NB4 (cell line): ENCODE measurements around the gene FBL.

ENCODE experiments used
- TF ChIP-seq, protein P1 (sequence below): IDR thresholded peaks from one replicate; pipeline ENCODE4 v1.5.1; 2012; ENCODE audit warnings: low read depth, low read length
- TF ChIP-seq, protein P2 (sequence below): IDR thresholded peaks from 2 replicates; pipeline ENCODE4 v1.6.1; 2011; ENCODE audit warnings: low read depth, low read length

GRCh38 chr19:39864118-39864517, 17.9 kb upstream of the FBL start:
- TF ChIP-seq, protein P1, sequence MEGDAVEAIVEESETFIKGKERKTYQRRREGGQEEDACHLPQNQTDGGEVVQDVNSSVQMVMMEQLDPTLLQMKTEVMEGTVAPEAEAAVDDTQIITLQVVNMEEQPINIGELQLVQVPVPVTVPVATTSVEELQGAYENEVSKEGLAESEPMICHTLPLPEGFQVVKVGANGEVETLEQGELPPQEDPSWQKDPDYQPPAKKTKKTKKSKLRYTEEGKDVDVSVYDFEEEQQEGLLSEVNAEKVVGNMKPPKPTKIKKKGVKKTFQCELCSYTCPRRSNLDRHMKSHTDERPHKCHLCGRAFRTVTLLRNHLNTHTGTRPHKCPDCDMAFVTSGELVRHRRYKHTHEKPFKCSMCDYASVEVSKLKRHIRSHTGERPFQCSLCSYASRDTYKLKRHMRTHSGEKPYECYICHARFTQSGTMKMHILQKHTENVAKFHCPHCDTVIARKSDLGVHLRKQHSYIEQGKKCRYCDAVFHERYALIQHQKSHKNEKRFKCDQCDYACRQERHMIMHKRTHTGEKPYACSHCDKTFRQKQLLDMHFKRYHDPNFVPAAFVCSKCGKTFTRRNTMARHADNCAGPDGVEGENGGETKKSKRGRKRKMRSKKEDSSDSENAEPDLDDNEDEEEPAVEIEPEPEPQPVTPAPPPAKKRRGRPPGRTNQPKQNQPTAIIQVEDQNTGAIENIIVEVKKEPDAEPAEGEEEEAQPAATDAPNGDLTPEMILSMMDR = no peak
- TF ChIP-seq, protein P2, sequence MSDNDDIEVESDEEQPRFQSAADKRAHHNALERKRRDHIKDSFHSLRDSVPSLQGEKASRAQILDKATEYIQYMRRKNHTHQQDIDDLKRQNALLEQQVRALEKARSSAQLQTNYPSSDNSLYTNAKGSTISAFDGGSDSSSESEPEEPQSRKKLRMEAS = no peak
